HCT116 (cell line): ENCODE data around the gene PTPRR. TPM values are rescaled to one million over a fixed set of nuclear protein-coding genes. Genes with fewer than 3 reads are reported as not detected.

Source experiments
- ATAC-seq: fragments of 200-7000 bp; cut with Tn5 transposase; 2 replicates; pipeline ENCODE4 v1.9.1; 2020; ENCODE audit warnings: mild to moderate bottlenecking, moderate library complexity
- BruUV-seq: library from RNA; stranded (reverse); fragments of 400-500 nt; replicated peaks from 2 replicates; lab custom pipeline; 2021; lab: Mats Ljungman, UMichigan
- CTCF ChIA-PET: fragments of 300-600 bp; sonication (Branson Sonifier 250); formaldehyde crosslinking; loops from one replicate; lab custom pipeline; 2021; ENCODE audit warnings: antibody characterized with exemption; lab: Charles Lee
- POLR2A ChIA-PET: fragments of 300-600, 350-600 bp; sonication (Branson Sonifier 250); formaldehyde crosslinking; loops from one replicate; lab custom pipeline; 2021; ENCODE audit warnings: antibody characterized with exemption; lab: Charles Lee
- RAD21 ChIA-PET, 2 experiments: fragments of 300-600 bp; sonication (Branson Sonifier 250); formaldehyde crosslinking; loops; one replicate each; lab custom pipeline; 2023; ENCODE audit warnings: low total read pairs in 2 of 2; ENCODE audit not compliant: uncharacterized antibody in 2 of 2, unreplicated experiment in 2 of 2, low non-redundant PET in 1 of 2; lab: Charles Lee
- DNase-seq: peaks from one replicate; pipeline ENCODE4 v3.0.0-alpha.2; 2010; ENCODE audit warnings: low read depth, low spot score
- H2AFZ ChIP-seq: fragments of 200-600 bp; shearing (Covaris generic), sonication (generic); 2 replicates; pipeline ENCODE4 v1.6.1; 2017; ENCODE audit warnings: low read depth, mixed run types, mixed read lengths, antibody characterized with exemption, low read length; ENCODE audit not compliant: poor library complexity, severe bottlenecking
- H3K27ac ChIP-seq: 2 replicates; pipeline ENCODE4 v1.5.1; 2012; ENCODE audit warnings: low read depth, low read length
- H3K27me3 ChIP-seq: fragments of 200-600 bp; sonication (generic); 2 replicates; pipeline ENCODE4 v1.6.1; 2016; ENCODE audit warnings: mixed run types, low read length, mixed read lengths; ENCODE audit not compliant: insufficient read depth
- H3K36me3 ChIP-seq, 2 experiments: fragments of 200-500 bp in 1 of 2; fragments of 200-600 bp in 1 of 2; sonication (Bioruptor generic) in 1 of 2; sonication (generic) in 1 of 2; 2 replicates each; pipeline versions ENCODE4 v1.5.1 to v1.6.1; 2014 to 2016; ENCODE audit warnings: low read length in 2 of 2, inconsistent platforms in 1 of 2, mixed read lengths in 1 of 2, mixed run types in 1 of 2; ENCODE audit not compliant: insufficient read depth in 2 of 2, control insufficient read depth in 1 of 2
- H3K4me1 ChIP-seq, 2 experiments: fragments of 200-600 bp in 1 of 2; sonication (generic) in 1 of 2; 2 replicates each; pipeline versions ENCODE4 v1.5.1 to v1.6.1; 2012 to 2017; ENCODE audit warnings: low read length in 2 of 2, inconsistent platforms in 1 of 2, mild to moderate bottlenecking in 1 of 2, mixed read lengths in 1 of 2, mixed run types in 1 of 2, moderate library complexity in 1 of 2; ENCODE audit not compliant: insufficient read depth in 2 of 2, control insufficient read depth in 1 of 2
- H3K4me2 ChIP-seq: fragments of 200-600 bp; sonication (generic); 2 replicates; pipeline ENCODE4 v1.6.1; 2017; ENCODE audit warnings: mixed run types, low read length, mixed read lengths
- H3K4me3 ChIP-seq, 2 experiments: fragments of 200-600 bp in 1 of 2; sonication (generic) in 1 of 2; replicated peaks in 1 of 2; 2 replicates each; pipeline ENCODE4 v1.5.1; 2011 to 2016; ENCODE audit warnings: low read length in 2 of 2, control low read depth in 1 of 2, low read depth in 1 of 2, mild to moderate bottlenecking in 1 of 2, mixed read lengths in 1 of 2, mixed run types in 1 of 2
- H3K79me2 ChIP-seq: fragments of 200-600 bp; sonication (generic); 2 replicates; pipeline ENCODE4 v1.6.1; 2017; ENCODE audit warnings: mild to moderate bottlenecking, mixed run types, low read length, moderate library complexity, mixed read lengths; ENCODE audit not compliant: insufficient read depth
- H3K9ac ChIP-seq: fragments of 200-600 bp; sonication (generic); 2 replicates; pipeline ENCODE4 v1.6.1; 2016; ENCODE audit warnings: low read length, mixed read lengths
- H3K9me2 ChIP-seq: fragments of 200-600 bp; sonication (generic), shearing (Covaris generic); 2 replicates; pipeline ENCODE4 v1.6.1; 2017; ENCODE audit warnings: mixed run types, mild to moderate bottlenecking, moderate library complexity; ENCODE audit not compliant: insufficient read depth
- H3K9me3 ChIP-seq, 2 experiments: fragments of 200-500 bp in 1 of 2; fragments of 200-600 bp in 1 of 2; sonication (Bioruptor generic) in 1 of 2; sonication (generic) in 1 of 2; 2 replicates each; pipeline ENCODE4 v1.6.1; 2014 to 2017; ENCODE audit warnings: low read length in 2 of 2, mixed read lengths in 2 of 2, inconsistent platforms in 1 of 2, low read depth in 1 of 2, mild to moderate bottlenecking in 1 of 2, mixed run types in 1 of 2, moderate library complexity in 1 of 2; ENCODE audit not compliant: control insufficient read depth in 1 of 2, insufficient read depth in 1 of 2
- H4K20me1 ChIP-seq: fragments of 200-600 bp; sonication (generic), shearing (Covaris generic); 2 replicates; pipeline ENCODE4 v1.6.1; 2017; ENCODE audit warnings: mixed run types, mild to moderate bottlenecking, moderate library complexity; ENCODE audit not compliant: insufficient read depth
- CBX3 ChIP-seq: IDR thresholded peaks from 2 replicates; pipeline ENCODE4 v1.6.1; 2012; ENCODE audit warnings: low read depth
- CEBPB ChIP-seq: IDR thresholded peaks from 2 replicates; pipeline ENCODE4 v1.6.1; 2012; ENCODE audit warnings: low read depth
- EGR1 ChIP-seq: IDR thresholded peaks from 2 replicates; pipeline ENCODE4 v1.6.1; 2012; ENCODE audit warnings: low read depth
- EZH2 ChIP-seq: fragments of 200-600 bp; sonication (generic); IDR thresholded peaks from 2 replicates; pipeline ENCODE4 v1.6.1; 2017; ENCODE audit warnings: antibody characterized with exemption, mixed run types
- EZH2phosphoT487 ChIP-seq: fragments of 200-600 bp; IDR thresholded peaks from 2 replicates; pipeline ENCODE4 v1.6.1; 2018; ENCODE audit warnings: antibody characterized with exemption, borderline replicate concordance
- POLR2AphosphoS5 ChIP-seq: IDR thresholded peaks from 2 replicates; pipeline ENCODE4 v1.6.1; 2011; ENCODE audit warnings: mild to moderate bottlenecking, low read depth, low read length, moderate library complexity
- SIN3A ChIP-seq: IDR thresholded peaks from 2 replicates; pipeline ENCODE4 v1.6.1; 2012; ENCODE audit warnings: low read depth
- SRF ChIP-seq: IDR thresholded peaks from 2 replicates; pipeline ENCODE4 v1.6.1; 2012; ENCODE audit warnings: low read depth
- intact Hi-C: fragments of 100-400 bp; cut with micrococcal nuclease; formaldehyde crosslinking; loops from 2 replicates; pipeline ENCODE4 v1.10.0; 2022
- total RNA-seq: library from RNA; stranded (reverse); gene quantifications from one replicate; pipeline ENCODE4 v1.2.1, GENCODE V29; 2021; ENCODE audit not compliant: unreplicated experiment
- TF ChIP-seq, protein P1 (sequence below): IDR thresholded peaks from 2 replicates; pipeline ENCODE4 v1.6.1; 2012; ENCODE audit warnings: low read depth
- TF ChIP-seq, protein P2 (sequence below): IDR thresholded peaks from 2 replicates; pipeline ENCODE4 v1.6.1; 2012
- TF ChIP-seq, protein P3 (sequence below): IDR thresholded peaks from 2 replicates; pipeline ENCODE4 v1.6.1; 2011; ENCODE audit warnings: mild to moderate bottlenecking, low read length, moderate library complexity; ENCODE audit not compliant: insufficient replicate concordance; ENCODE audit errors: extremely low read depth

The PTPRR gene
- total RNA-seq, 1 experiment from 2014 or later: 0.27 TPM

DNA sequence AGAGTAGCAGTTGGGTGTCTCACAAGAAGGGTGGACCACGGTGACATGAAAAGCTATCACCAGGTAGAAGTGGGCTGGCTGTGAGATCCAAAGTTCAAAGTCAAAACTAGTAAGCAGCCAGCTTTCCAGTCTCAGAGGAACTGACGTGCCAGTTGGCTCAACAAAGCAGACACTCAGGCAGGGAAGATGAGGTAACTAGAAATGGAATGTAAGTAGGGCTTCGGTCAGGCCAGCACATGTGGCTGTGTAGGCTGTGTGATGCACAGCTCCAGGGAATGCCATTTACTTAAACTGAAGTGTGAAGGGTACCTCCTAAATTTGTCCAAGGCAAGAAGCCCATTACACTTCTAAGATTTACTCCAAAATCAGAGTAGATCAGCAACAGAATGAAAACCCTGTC, 43.6 kb downstream of the PTPRR start:
- Histone ChIP-seq H3K4me1 (no peaks in the 10 kb centered on the region), H4K20me1 (no peaks in the 10 kb centered on the region), H3K9ac (no peak overlapping the region), H2AFZ (no peak overlapping the region), H3K27me3 (no peaks in the 10 kb centered on the region), H3K9me2 (no peaks in the 10 kb centered on the region), H3K9me3 (no peaks in the 10 kb centered on the region), H3K4me3 (no peak overlapping the region), H3K36me3 (no peaks in the 10 kb centered on the region), H3K4me2 (no peak overlapping the region), H3K27ac (no peak overlapping the region), H3K79me2 (no peaks in the 10 kb centered on the region)
- CTCF ChIA-PET: no interaction called here
- RAD21 ChIA-PET: no interaction called here
- POLR2A ChIA-PET: no interaction called here
- DNase-seq: no peak
- TF ChIP-seq, protein P1, sequence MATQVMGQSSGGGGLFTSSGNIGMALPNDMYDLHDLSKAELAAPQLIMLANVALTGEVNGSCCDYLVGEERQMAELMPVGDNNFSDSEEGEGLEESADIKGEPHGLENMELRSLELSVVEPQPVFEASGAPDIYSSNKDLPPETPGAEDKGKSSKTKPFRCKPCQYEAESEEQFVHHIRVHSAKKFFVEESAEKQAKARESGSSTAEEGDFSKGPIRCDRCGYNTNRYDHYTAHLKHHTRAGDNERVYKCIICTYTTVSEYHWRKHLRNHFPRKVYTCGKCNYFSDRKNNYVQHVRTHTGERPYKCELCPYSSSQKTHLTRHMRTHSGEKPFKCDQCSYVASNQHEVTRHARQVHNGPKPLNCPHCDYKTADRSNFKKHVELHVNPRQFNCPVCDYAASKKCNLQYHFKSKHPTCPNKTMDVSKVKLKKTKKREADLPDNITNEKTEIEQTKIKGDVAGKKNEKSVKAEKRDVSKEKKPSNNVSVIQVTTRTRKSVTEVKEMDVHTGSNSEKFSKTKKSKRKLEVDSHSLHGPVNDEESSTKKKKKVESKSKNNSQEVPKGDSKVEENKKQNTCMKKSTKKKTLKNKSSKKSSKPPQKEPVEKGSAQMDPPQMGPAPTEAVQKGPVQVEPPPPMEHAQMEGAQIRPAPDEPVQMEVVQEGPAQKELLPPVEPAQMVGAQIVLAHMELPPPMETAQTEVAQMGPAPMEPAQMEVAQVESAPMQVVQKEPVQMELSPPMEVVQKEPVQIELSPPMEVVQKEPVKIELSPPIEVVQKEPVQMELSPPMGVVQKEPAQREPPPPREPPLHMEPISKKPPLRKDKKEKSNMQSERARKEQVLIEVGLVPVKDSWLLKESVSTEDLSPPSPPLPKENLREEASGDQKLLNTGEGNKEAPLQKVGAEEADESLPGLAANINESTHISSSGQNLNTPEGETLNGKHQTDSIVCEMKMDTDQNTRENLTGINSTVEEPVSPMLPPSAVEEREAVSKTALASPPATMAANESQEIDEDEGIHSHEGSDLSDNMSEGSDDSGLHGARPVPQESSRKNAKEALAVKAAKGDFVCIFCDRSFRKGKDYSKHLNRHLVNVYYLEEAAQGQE: no peak
- TF ChIP-seq, protein P2, sequence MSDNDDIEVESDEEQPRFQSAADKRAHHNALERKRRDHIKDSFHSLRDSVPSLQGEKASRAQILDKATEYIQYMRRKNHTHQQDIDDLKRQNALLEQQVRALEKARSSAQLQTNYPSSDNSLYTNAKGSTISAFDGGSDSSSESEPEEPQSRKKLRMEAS: no peak
- TF ChIP-seq CEBPB (no peak), EGR1 (no peak), SRF (no peak), CBX3 (no peak), EZH2phosphoT487 (no peak), POLR2AphosphoS5 (no peak), SIN3A (no peak), EZH2 (no peak)
- TF ChIP-seq, protein P3, sequence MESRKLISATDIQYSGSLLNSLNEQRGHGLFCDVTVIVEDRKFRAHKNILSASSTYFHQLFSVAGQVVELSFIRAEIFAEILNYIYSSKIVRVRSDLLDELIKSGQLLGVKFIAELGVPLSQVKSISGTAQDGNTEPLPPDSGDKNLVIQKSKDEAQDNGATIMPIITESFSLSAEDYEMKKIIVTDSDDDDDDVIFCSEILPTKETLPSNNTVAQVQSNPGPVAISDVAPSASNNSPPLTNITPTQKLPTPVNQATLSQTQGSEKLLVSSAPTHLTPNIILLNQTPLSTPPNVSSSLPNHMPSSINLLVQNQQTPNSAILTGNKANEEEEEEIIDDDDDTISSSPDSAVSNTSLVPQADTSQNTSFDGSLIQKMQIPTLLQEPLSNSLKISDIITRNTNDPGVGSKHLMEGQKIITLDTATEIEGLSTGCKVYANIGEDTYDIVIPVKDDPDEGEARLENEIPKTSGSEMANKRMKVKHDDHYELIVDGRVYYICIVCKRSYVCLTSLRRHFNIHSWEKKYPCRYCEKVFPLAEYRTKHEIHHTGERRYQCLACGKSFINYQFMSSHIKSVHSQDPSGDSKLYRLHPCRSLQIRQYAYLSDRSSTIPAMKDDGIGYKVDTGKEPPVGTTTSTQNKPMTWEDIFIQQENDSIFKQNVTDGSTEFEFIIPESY: no peak
- intact Hi-C loops: no loop called here
- ATAC-seq: no peak
- BruUV-seq: no TSS peak
